ENCODE results near the gene SRPK2.

The SRPK2 gene

GRCh38 chr7:105136221-105136620, 252.5 kb downstream of the SRPK2 start:
- Histone ChIP-seq H3K9me3 (replicated peaks; ENCODE audit: low read length) (no peaks in the 10 kb centered on the region), H3K4me2 (ENCODE audit: low read length) (no peak overlapping the region), H3K9ac (ENCODE audit: low read depth, low read length) (no peak overlapping the region), H3K4me3 (ENCODE audit: low read length) (no peak overlapping the region), H3K27me3 (ENCODE audit: control insufficient read depth, insufficient read depth, low read length) (no peaks in the 10 kb centered on the region), H3K4me1 (ENCODE audit: control insufficient read depth, insufficient read depth, low read length) (peaks cover 10% of the 10 kb centered on the region), H3K36me3 (ENCODE audit: insufficient read depth, low read length) (peaks cover 29% of the 10 kb centered on the region)

DNA sequence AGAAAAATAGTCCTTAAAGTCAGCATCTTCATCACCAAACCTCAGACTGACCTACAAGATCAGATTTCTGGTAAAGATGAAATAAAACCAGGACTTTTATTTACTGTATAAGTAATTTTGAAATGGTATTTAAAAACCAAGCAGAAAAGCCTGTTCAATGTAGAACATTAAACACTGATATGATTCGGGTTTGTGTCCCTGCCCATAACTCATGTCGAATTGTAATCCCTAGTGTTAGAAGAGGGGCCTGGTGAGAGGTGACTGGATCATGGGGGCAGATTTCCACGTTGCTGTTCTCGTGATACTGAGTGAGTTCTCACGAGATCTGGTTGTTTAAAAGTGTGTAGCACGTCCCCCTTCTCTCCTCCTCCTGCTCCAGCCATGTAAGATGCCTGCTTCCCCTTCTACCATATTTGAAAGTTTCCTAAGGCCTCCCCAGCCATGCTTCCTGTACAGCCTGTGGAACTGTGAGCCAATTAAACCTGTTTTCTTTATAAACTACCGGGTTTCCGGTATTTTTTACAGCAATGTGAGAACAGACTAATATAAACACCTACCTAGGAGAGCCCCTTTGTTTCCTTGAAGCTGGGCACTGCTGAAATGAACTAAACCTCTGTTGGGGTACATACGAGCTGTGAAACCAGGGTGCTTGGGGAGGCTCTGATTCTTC, 254.6 kb downstream of the SRPK2 start:
- H3K4me3 ChIP-seq (ENCODE audit: low read length), result no peak overlapping the region
- no peak overlapping the region for H3K4me2 ChIP-seq (ENCODE audit: low read length)
- H3K36me3 ChIP-seq (ENCODE audit: insufficient read depth, low read length), result peaks cover 37% of the 10 kb centered on the region
- no peaks in the 10 kb centered on the region for H3K9me3 ChIP-seq (replicated peaks; ENCODE audit: low read length)
- H3K9ac ChIP-seq (ENCODE audit: low read depth, low read length), result no peak overlapping the region
- H3K4me1 ChIP-seq (ENCODE audit: control insufficient read depth, insufficient read depth, low read length), result peaks cover 13% of the 10 kb centered on the region
- H3K27me3 ChIP-seq (ENCODE audit: control insufficient read depth, insufficient read depth, low read length), result no peaks in the 10 kb centered on the region

GRCh38 chr7:105133358-105133757, 255.4 kb downstream of the SRPK2 start:
- Histone ChIP-seq H3K4me2 (ENCODE audit: low read length) (no peak overlapping the region), H3K4me3 (ENCODE audit: low read length) (no peak overlapping the region), H3K4me1 (ENCODE audit: control insufficient read depth, insufficient read depth, low read length) (peaks cover 13% of the 10 kb centered on the region), H3K9ac (ENCODE audit: low read depth, low read length) (no peak overlapping the region), H3K36me3 (ENCODE audit: insufficient read depth, low read length) (peaks cover 33% of the 10 kb centered on the region), H3K9me3 (replicated peaks; ENCODE audit: low read length) (no peaks in the 10 kb centered on the region), H3K27me3 (ENCODE audit: control insufficient read depth, insufficient read depth, low read length) (no peaks in the 10 kb centered on the region)

- Histone ChIP-seq H3K4me2 (ENCODE audit: low read length) (no peak overlapping the region), H3K4me3 (ENCODE audit: low read length) (no peak overlapping the region), H3K36me3 (ENCODE audit: insufficient read depth, low read length) (peaks cover 33% of the 10 kb centered on the region), H3K27me3 (ENCODE audit: control insufficient read depth, insufficient read depth, low read length) (no peaks in the 10 kb centered on the region), H3K4me1 (ENCODE audit: control insufficient read depth, insufficient read depth, low read length) (peaks cover 13% of the 10 kb centered on the region), H3K9ac (ENCODE audit: low read depth, low read length) (no peak overlapping the region), H3K9me3 (replicated peaks; ENCODE audit: low read length) (no peaks in the 10 kb centered on the region)
Observed at GRCh38 chr7:105132835-105133234, 255.9 kb downstream of the SRPK2 start.

DNA sequence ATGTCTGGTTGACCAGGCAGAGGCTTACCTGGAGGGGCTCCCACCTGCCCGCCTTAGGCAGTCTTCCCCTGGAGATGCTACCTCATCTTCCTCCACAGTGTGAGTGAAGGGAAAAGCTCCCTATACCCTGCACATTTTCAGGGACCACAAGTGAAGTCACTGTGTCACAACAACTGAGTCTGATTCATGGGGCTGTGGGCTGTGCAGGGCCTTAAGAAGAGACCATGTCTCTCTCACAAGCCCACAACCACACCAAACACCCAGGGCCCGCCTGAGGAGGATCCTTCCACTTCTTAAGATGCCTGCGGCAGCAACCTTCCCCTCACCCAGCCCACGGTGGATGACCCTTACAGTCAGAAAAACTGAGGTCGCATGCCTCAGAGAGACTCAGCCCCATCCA, 256.4 kb downstream of the SRPK2 start:
- H3K4me2 ChIP-seq (ENCODE audit: low read length), result no peak overlapping the region
- no peaks in the 10 kb centered on the region for H3K9me3 ChIP-seq (replicated peaks; ENCODE audit: low read length)
- H3K4me3 ChIP-seq (ENCODE audit: low read length), result no peak overlapping the region
- H3K4me1 ChIP-seq (ENCODE audit: control insufficient read depth, insufficient read depth, low read length), result peaks cover 13% of the 10 kb centered on the region
- H3K9ac ChIP-seq (ENCODE audit: low read depth, low read length), result no peak overlapping the region
- peaks cover 30% of the 10 kb centered on the region for H3K36me3 ChIP-seq (ENCODE audit: insufficient read depth, low read length)
- H3K27me3 ChIP-seq (ENCODE audit: control insufficient read depth, insufficient read depth, low read length), result no peaks in the 10 kb centered on the region

DNA sequence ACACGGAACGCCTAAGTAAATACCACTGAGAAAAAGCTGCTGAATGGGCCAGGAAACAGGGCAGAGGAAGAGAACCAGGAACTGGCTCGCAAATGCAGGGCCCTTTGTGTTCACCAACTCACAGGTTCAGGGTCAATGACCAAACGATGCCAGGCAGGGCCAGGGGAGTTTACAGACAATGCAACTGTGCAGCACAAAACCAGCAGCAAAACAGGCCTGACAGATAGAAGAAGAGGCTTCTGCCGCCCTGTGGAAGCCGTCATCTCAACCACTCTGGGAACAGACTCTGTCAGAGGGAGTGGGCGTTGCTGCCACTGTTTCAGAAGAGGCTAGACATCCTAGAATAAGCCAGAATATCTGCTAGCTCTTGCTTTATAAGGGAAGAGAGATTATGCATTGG, 256.8 kb downstream of the SRPK2 start:
- Histone ChIP-seq H3K9me3 (replicated peaks; ENCODE audit: low read length) (no peaks in the 10 kb centered on the region), H3K4me2 (ENCODE audit: low read length) (no peak overlapping the region)

GRCh38 chr7:105131033-105131656, 257.6 kb downstream of the SRPK2 start:
- Histone ChIP-seq H3K4me1 (ENCODE audit: control insufficient read depth, insufficient read depth, low read length) (peaks cover 12% of the 10 kb centered on the region), H3K9ac (ENCODE audit: low read depth, low read length) (no peak overlapping the region), H3K4me3 (ENCODE audit: low read length) (no peak overlapping the region), H3K27me3 (ENCODE audit: control insufficient read depth, insufficient read depth, low read length) (no peaks in the 10 kb centered on the region), H3K4me2 (ENCODE audit: low read length) (no peak overlapping the region), H3K36me3 (ENCODE audit: insufficient read depth, low read length) (peaks cover 26% of the 10 kb centered on the region), H3K9me3 (replicated peaks; ENCODE audit: low read length) (no peaks in the 10 kb centered on the region)

More for the DNA sequence above, 256.8 kb downstream of the SRPK2 start:
- Histone ChIP-seq H3K4me3 (ENCODE audit: low read length) (no peak overlapping the region), H3K27me3 (ENCODE audit: control insufficient read depth, insufficient read depth, low read length) (no peaks in the 10 kb centered on the region), H3K36me3 (ENCODE audit: insufficient read depth, low read length) (peaks cover 26% of the 10 kb centered on the region), H3K9ac (ENCODE audit: low read depth, low read length) (no peak overlapping the region), H3K4me1 (ENCODE audit: control insufficient read depth, insufficient read depth, low read length) (peaks cover 13% of the 10 kb centered on the region)

DNA sequence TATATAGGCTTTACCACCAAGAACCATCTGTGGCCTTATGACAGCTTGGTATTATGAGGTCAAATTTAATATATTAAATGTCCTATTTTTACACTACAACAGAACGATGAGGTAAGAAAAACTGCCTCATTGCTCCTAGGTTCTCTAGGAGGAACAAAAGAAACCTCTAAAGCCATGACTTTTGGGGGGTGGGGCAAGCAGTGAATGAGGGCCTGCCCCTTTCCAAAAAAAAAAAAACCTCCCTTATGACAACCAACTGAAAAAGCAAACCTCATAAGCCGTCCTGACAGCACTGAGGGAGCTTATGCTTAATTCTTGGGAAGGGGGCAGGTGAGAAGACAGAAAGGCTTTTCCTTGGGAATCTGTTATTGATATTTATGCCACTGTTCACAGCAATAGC, 258.1 kb downstream of the SRPK2 start:
- Histone ChIP-seq H3K9me3 (replicated peaks; ENCODE audit: low read length) (no peaks in the 10 kb centered on the region), H3K4me1 (ENCODE audit: control insufficient read depth, insufficient read depth, low read length) (peaks cover 9% of the 10 kb centered on the region), H3K4me2 (ENCODE audit: low read length) (no peak overlapping the region), H3K27me3 (ENCODE audit: control insufficient read depth, insufficient read depth, low read length) (no peaks in the 10 kb centered on the region), H3K36me3 (ENCODE audit: insufficient read depth, low read length) (peaks cover 32% of the 10 kb centered on the region), H3K9ac (ENCODE audit: low read depth, low read length) (no peak overlapping the region), H3K4me3 (ENCODE audit: low read length) (no peak overlapping the region)

DNA sequence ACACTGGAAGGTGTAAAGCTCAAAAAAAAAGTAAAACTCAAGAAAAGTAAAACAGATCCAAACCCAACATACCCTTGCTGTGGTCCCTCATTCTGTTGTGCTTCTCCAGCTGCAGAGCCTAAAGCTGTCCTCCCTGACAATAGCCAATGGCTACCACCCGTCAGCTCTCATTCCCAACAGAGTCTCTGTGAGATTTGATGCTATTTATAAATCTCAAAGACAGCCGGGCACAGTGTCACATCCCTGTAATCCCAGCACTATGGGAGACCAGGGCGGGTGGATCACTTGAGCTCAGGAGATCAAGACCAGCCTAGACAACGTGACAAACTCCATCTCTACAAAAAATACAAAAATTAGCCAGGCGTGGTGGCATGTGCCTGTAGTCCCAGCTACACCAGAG, 258.7 kb downstream of the SRPK2 start:
- H3K4me3 ChIP-seq (ENCODE audit: low read length), result no peak overlapping the region
- peaks cover 9% of the 10 kb centered on the region for H3K4me1 ChIP-seq (ENCODE audit: control insufficient read depth, insufficient read depth, low read length)
- H3K9ac ChIP-seq (ENCODE audit: low read depth, low read length), result no peak overlapping the region
- H3K9me3 ChIP-seq (replicated peaks; ENCODE audit: low read length), result no peaks in the 10 kb centered on the region
- H3K4me2 ChIP-seq (ENCODE audit: low read length), result no peak overlapping the region
- peaks cover 36% of the 10 kb centered on the region for H3K36me3 ChIP-seq (ENCODE audit: insufficient read depth, low read length)
- H3K27me3 ChIP-seq (ENCODE audit: control insufficient read depth, insufficient read depth, low read length), result no peaks in the 10 kb centered on the region

DNA sequence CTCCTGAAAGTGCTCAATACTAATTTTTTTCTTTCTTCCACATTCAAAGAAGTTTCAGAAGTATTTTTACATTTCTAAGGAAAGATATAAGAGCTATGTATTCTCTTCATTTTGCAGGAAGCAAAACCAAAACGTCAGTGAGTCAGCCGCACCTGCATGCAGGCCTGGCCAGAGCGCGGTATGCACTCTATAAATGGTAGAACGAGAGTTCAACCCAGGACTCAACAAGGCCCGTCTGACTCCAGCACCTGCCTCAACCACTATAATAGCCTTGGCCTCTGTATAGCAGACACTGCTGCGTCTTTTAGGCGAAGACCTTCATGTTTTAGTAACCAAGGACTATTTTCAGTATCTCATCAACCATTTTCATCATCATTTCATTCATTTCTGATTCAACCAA, 261.5 kb downstream of the SRPK2 start:
- H3K9me3 ChIP-seq (replicated peaks; ENCODE audit: low read length), result no peaks in the 10 kb centered on the region
- no peak overlapping the region for H3K4me3 ChIP-seq (ENCODE audit: low read length)
- no peak overlapping the region for H3K9ac ChIP-seq (ENCODE audit: low read depth, low read length)
- no peak overlapping the region for H3K4me2 ChIP-seq (ENCODE audit: low read length)
- no peaks in the 10 kb centered on the region for H3K27me3 ChIP-seq (ENCODE audit: control insufficient read depth, insufficient read depth, low read length)
- peaks cover 43% of the 10 kb centered on the region for H3K36me3 ChIP-seq (ENCODE audit: insufficient read depth, low read length)
- H3K4me1 ChIP-seq (ENCODE audit: control insufficient read depth, insufficient read depth, low read length), result peaks cover 9% of the 10 kb centered on the region

- Histone ChIP-seq H3K27me3 (ENCODE audit: control insufficient read depth, insufficient read depth, low read length) (no peaks in the 10 kb centered on the region), H3K36me3 (ENCODE audit: insufficient read depth, low read length) (peaks cover 41% of the 10 kb centered on the region), H3K4me2 (ENCODE audit: low read length) (no peak overlapping the region), H3K9ac (ENCODE audit: low read depth, low read length) (no peak overlapping the region), H3K4me3 (ENCODE audit: low read length) (no peak overlapping the region), H3K9me3 (replicated peaks; ENCODE audit: low read length) (no peaks in the 10 kb centered on the region), H3K4me1 (ENCODE audit: control insufficient read depth, insufficient read depth, low read length) (peaks cover 5% of the 10 kb centered on the region)
Observed at GRCh38 chr7:105126436-105126975, 262.2 kb downstream of the SRPK2 start.

- no peak overlapping the region for H3K4me2 ChIP-seq (ENCODE audit: low read length)
- H3K4me1 ChIP-seq (ENCODE audit: control insufficient read depth, insufficient read depth, low read length), result no peaks in the 10 kb centered on the region
- peaks cover 35% of the 10 kb centered on the region for H3K36me3 ChIP-seq (ENCODE audit: insufficient read depth, low read length)
- H3K9me3 ChIP-seq (replicated peaks; ENCODE audit: low read length), result no peaks in the 10 kb centered on the region
- H3K4me3 ChIP-seq (ENCODE audit: low read length), result no peak overlapping the region
- no peaks in the 10 kb centered on the region for H3K27me3 ChIP-seq (ENCODE audit: control insufficient read depth, insufficient read depth, low read length)
- H3K9ac ChIP-seq (ENCODE audit: low read depth, low read length), result no peak overlapping the region
Observed at GRCh38 chr7:105125745-105126144, 263.0 kb downstream of the SRPK2 start.
